Subcutaneous adipose tissue (tissue), 4 donors: ENCODE measurements around the gene BTBD7. TPM values are rescaled to one million over a fixed set of nuclear protein-coding genes. Genes with fewer than 3 reads are reported as not detected.

Experiments
- CTCF ChIP-seq: fragments of 450-650 bp; IDR thresholded peaks from one replicate; pipeline ENCODE4 v1.5.1; 2016; ENCODE audit warnings: low read depth, mild to moderate bottlenecking, control low read depth, antibody characterized with exemption, moderate library complexity
- total RNA-seq, 4 donors: library from RNA; depleted of rRNA; stranded (reverse); fragments of >200 nt; gene quantifications; one replicate each; pipeline ENCODE4 v1.1.0, GENCODE V29; 2016

Gene BTBD7
- total RNA-seq, 4 donors from 2014 or later, result 20.1 to 37.0 (median 23.7) TPM

- no peak for TF ChIP-seq CTCF
These were observed 6.6 kb downstream of the BTBD7 start for GRCh38 chr14:93326196-93326595.

GRCh38 chr14:93323600-93324174 lies 9.1 kb downstream of the BTBD7 start:
- TF ChIP-seq CTCF, result no peak

GRCh38 chr14:93322929-93323599 lies 9.8 kb downstream of the BTBD7 start:
- TF ChIP-seq CTCF, result no peak

GRCh38 chr14:93320489-93320888 lies 12.3 kb downstream of the BTBD7 start:
- TF ChIP-seq CTCF, result no peak

- TF ChIP-seq CTCF, result no peak
These were observed 12.9 kb downstream of the BTBD7 start for GRCh38 chr14:93319958-93320357.

GRCh38 chr14:93319494-93319893 lies 13.3 kb downstream of the BTBD7 start:
- TF ChIP-seq CTCF, result no peak

- TF ChIP-seq CTCF, result no peak
These were observed 13.9 kb downstream of the BTBD7 start for GRCh38 chr14:93318927-93319326.
